HPDE6-E6E7 (cell line): Measurements from ENCODE around the gene MAP3K20.
"Not testable (repeated sequence)": the region's sequence is repeated elsewhere in the genome, so short reads cannot be mapped to it uniquely, and the experiment has no call there.

Experiments
- DNase-seq: peaks from one replicate; pipeline ENCODE4 v3.0.0; 2011; ENCODE audit warnings: missing footprints; ENCODE audit errors: extremely low spot score

Gene MAP3K20

GRCh38 chr2:173161040-173161439 lies 85.4 kb downstream of the MAP3K20 start:
- no peak for DNase-seq

- no peak for DNase-seq
These were observed 85.9 kb downstream of the MAP3K20 start for GRCh38 chr2:173161507-173161906.

DNA sequence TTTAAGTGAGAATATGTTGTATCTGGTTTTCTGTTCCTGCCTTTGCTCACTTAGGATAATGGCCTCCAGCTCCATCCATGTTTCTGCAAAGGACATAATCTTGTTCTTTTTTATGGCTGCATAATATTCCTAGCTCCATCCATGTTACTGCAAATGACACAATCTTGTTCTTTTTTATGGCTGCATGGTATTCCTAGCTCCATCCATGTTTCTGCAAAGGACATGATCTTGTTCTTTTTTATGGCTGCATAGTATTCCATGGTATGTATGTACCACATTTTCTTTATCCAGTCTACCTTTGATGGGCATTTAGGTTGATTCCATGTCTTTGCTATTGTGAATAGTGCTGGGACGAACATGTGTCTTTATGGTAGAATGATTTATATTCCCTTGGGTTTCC lies 87.7 kb downstream of the MAP3K20 start:
- DNase-seq: not testable (repeated sequence)

- DNase-seq: no peak
These were observed 88.8 kb downstream of the MAP3K20 start for GRCh38 chr2:173164396-173164795.

DNA sequence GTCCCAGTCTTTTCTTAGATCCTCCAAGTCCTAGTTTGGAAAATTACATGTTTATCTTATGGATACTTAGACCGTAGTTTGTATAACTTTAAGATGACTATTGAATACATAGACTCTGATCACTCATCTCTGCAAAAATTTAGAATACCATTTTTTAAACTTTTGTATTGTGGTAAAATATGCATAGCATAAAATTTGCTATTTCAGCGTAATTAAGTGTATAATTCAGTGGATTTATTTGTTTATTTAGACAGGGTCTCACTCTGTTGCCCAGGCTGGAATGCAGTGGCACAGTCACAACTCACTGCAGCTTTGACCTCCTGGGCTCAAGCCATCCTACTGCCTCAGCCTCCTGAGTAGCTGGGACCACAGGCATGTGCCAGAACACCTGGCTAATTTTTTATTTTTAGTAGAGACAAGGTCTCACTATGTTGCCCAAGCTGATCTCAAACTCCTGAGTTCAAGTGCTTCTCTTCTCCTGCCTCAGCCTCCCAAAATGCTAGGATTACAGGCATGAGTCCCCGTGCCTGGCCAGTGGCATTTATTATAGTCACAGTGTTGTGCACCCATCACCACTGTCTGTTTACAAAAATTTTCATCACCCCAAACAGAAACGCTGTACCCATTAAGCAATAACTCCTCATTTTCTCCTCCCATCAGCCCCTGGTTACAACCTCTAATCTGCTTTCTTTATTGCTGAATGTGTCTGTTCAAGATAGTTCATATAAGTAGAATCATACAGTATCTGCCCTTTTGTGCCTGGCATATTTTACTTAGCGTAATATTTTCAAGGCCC lies 90.0 kb downstream of the MAP3K20 start:
- DNase-seq: no peak

DNA sequence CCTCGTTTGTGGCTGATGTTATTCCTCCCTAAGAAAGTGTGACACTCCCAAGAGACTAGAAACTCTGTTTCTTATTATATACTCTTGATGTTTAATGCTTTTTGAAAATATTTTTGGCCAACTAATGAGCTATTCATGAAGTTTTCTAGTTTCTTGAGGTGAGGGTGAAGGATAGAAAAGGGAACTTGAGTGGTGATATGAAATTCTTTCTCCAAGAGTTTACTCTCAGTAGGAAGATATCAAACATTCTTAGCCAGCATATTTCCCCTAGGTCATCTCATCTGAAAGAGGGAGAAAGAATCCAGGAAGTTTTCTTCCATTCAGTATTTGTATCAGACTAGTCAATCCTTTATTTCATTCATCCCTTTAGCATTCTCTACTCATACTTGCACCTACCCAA lies 95.7 kb downstream of the MAP3K20 start:
- no peak for DNase-seq

DNA sequence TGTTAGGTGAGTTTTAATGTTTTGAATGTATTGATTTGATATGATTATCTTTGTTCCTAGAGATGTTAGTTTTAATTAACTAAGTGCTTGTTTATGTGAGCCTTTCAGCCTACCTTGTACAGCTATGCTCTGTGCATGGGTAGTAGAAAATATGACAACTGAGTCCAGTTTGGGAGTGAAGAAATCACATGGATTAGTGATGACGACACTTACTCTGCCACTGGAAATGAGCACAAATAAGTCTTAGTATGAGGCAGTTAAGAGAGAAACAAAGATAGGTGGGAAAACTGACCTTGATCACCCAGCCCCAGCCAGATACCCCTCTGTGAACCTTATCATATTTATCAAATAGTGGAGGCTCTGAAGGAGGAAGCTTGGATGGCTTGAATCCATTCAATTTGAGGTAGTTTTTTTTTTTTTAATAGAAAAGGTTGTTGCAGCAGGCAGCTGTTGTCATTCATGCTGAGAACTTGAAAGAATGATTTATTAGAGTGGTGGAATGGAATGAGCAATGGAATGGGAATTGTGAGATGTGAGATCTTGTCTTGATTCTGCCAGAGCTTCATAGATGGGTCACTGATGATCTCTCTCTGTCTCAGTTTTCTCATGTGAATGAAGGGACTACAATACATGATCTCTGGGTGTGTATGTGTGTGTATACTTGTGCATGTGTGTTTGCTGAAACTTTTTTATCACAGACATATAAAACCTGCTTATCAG lies 96.4 kb downstream of the MAP3K20 start:
- DNase-seq: no peak

DNA sequence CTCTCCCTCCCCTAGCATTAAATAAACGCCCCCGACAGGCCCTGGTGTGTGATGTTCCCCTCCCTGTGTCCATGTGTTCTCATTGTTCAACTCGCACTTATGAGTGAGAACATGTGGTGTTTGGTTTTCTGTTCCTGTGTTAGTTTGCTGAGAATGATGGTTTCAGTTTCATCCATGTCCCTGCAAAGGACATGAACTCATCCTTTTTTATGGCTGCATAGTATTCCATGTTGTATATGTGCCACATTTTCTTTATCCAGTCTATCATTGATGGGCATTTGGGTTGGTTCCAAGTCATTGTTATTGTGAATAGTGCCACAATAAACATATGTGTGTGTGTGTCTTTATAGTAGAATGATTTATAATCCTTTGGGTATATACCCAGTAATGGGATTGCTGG lies 98.7 kb downstream of the MAP3K20 start:
- DNase-seq: not testable (repeated sequence)

DNA sequence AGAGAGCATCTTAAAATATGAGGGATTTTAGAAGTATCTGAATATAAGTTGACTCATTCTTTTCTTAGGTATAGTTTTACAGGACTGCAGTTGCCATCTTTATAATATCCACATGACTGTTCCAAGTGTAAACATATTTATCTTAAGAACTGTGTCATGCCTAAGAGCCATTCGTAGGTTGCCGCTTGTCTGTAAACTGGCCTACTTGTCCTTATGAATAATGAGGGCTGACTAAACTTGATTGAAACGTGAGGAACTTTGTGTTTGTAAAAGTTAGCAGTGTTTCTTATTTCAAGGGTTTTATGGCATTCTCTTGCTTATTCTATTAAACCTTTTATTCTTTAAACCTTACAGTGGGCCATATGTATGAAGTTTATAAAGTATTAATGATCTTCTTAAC lies 99.6 kb downstream of the MAP3K20 start:
- peak; percentile 26 for DNase-seq

GRCh38 chr2:173181982-173182381 lies 106.3 kb downstream of the MAP3K20 start:
- no peak for DNase-seq

DNA sequence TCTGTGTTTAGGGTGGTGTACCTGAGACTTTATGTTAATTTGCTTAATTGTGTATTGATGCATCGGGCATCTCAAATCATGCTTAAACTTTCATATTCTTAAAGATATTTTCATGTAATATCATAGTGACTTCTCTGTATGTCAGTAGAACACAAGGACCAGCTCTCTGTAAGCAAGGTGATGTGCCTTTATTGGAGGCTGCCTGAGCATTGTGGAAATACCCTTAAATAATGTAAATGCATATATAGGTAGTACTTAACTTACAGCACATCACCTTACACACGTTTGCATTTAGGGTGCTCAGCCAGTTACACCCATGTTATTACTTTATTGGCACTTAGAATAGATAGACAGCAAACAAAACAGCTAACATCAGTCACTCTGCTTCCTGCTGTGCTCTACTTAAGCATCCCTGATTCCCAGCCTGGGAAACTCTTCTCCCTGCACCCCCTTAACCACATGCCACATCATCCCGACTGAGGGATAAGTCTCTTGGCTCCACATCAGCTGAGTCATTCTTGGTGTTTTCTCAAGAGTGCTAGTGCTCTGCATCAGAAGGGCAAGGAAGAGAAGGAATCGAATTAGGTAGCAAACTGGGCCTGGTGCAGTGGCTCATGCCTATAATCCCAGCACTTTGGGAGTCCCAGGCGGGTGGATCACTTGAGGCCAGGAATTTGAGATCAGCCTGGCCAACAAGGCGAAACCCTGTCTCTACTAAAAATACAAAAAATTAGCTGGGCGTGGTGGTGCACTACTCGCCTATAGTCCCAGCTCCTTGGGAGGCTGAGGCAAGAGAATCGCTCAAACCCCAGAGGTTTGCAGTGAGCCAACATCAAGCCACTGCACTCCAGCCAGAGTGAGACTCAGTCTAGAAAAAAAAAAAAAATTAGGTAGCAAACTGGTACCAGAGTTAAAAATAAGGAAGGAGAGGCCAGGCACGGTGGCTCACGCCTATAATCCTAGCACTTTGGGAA lies 108.7 kb downstream of the MAP3K20 start:
- DNase-seq: peak; percentile 60

DNA sequence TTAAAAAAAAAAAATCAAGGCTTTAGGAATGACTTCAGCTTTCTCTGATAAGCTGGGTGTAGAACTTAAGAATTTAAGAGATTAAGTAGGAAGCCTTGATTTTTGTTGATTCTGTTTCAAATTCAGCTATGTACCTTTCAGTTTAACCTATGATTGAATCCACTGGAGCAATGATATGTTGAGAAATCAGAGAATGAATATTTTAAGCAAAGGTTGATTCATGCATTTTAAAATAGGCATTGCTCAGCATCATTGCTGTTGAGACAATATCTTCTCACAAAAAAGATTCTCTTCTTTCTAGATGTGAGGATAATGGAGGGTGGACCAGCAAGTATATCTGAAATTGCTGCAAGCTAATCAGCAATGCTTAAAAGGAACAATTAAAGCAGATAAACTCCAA lies 109.8 kb downstream of the MAP3K20 start:
- no peak for DNase-seq

DNA sequence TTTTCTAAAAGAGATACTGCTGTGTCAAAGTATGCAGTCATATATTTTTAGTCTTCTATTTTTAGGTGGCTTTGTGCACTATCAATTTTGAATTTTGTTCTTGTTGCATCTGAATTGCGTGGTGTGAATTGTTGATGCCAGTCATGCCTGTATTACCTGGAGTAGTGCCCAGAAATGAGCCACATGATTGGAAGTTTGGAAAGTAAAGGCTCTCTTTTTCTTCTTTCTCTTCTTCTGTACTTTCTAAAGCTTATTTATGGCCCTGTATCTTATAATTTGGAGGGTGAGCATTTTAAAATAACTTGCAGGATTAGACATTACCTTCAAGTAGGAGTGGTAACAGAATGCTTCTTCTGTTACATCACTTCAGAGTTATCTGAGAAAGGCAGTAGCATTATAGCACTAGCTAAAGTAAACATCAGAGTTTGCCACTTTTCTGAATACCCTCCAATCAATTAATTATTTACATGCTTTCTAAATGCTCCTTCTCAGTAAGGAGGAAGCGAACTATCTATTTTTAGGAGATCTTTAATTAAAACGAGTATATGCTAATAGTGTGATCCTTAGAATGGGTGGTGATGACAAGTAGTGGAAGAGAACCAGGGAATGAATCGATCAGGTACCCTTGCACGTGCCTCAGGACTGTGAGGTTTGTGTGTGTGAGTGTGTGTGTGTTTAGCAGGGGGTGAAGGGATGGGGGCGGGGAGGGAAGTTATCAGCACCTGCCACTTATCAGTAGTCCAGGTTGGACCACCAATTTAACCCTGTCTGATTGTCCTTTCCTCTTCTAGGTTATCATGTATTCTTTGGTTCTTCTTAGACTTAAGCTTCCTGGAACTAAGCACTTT lies 112.5 kb downstream of the MAP3K20 start:
- no peak for DNase-seq

GRCh38 chr2:173191601-173192000 lies 116.0 kb downstream of the MAP3K20 start:
- no peak for DNase-seq

- DNase-seq: no peak
These were observed 116.4 kb downstream of the MAP3K20 start for GRCh38 chr2:173192071-173192470.

GRCh38 chr2:173193925-173194324 lies 118.3 kb downstream of the MAP3K20 start:
- no peak for DNase-seq

- no peak for DNase-seq
These were observed 119.5 kb downstream of the MAP3K20 start for GRCh38 chr2:173195100-173195499.

DNA sequence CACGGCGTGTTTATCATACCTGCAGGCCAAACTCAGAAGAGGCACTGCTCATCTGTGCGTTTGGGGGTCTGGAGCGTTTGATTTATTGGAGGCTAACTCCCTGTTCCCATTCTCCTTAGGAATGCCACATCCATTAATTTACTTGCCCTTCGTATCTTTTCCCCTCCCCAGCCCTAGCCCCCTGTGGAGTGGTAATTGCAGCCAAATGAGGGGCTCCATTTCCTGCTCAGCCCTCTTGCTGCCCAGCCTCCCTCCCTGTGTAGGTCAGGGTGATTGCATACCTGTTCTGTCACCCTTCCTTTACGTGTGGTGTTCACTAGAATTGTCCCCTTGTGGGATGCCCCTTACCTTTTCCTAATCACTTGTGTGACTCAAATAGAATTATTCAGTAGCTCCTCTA lies 120.4 kb downstream of the MAP3K20 start:
- no peak for DNase-seq

DNA sequence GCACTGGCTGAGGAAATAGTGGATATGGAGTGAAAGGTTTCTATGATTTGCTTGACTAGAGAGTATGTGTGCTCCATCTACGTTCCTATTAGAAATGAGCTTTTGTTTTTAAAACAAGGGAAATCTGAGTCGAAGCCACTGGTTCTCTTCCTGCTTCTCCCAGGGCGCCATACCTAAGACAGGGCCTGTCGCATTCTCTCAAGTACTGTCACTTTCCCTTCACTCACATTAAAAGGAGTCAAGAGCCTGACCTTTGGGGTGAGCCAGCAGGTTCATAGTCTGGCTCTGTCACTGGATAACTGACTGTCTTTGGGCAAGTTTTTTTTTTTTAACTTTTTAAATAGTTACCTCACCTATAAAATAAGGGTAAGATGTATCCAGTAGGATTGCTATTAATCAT lies 121.0 kb downstream of the MAP3K20 start:
- no peak for DNase-seq

GRCh38 chr2:173198327-173198726 lies 122.7 kb downstream of the MAP3K20 start:
- DNase-seq: no peak

GRCh38 chr2:173199294-173199693 lies 123.6 kb downstream of the MAP3K20 start:
- no peak for DNase-seq
